Panc1 (cell line): ENCODE measurements around the gene NFATC1. TPM values are rescaled to one million over a fixed set of nuclear protein-coding genes. Genes with fewer than 3 reads are reported as not detected.

Experiments used
- ATAC-seq: fragments of 200-7000 bp; cut with Tn5 transposase; 2 replicates; pipeline ENCODE4 v1.9.1; 2020; ENCODE audit warnings: mild to moderate bottlenecking, moderate library complexity
- BruUV-seq: library from RNA; stranded (reverse); fragments of 400-500 nt; replicated peaks from 2 replicates; lab custom pipeline; 2021; lab: Mats Ljungman, UMichigan
- CTCF ChIA-PET: fragments of 300-600 bp; sonication (Branson Sonifier 250); formaldehyde crosslinking; loops from one replicate; lab custom pipeline; 2022; ENCODE audit warnings: antibody characterized with exemption; lab: Charles Lee
- POLR2A ChIA-PET: fragments of 300-600 bp; sonication (Branson Sonifier 250); formaldehyde crosslinking; loops from one replicate; lab custom pipeline; 2022; ENCODE audit warnings: antibody characterized with exemption; lab: Charles Lee
- DNase-seq: peaks from one replicate; pipeline ENCODE4 v3.0.0-alpha.2; 2010; ENCODE audit warnings: low read depth, low spot score
- H3K27ac ChIP-seq: 2 replicates; pipeline ENCODE4 v1.5.1; 2011; ENCODE audit warnings: mild to moderate bottlenecking, low read length, inconsistent platforms
- H3K27me3 ChIP-seq: fragments of 200-500 bp; sonication (Bioruptor generic); 2 replicates; pipeline ENCODE4 v1.6.0; 2014; ENCODE audit warnings: low read length, inconsistent platforms; ENCODE audit not compliant: control insufficient read depth, insufficient read depth
- H3K36me3 ChIP-seq: fragments of 200-500 bp; sonication (Bioruptor generic); 2 replicates; pipeline ENCODE4 v1.5.1; 2014; ENCODE audit warnings: inconsistent platforms, mild to moderate bottlenecking, low read length, moderate library complexity; ENCODE audit not compliant: control insufficient read depth, insufficient read depth
- H3K4me1 ChIP-seq: 2 replicates; pipeline ENCODE4 v1.5.1; 2011; ENCODE audit warnings: inconsistent platforms, mild to moderate bottlenecking, low read length, moderate library complexity; ENCODE audit not compliant: control insufficient read depth, insufficient read depth
- H3K4me3 ChIP-seq, 2 experiments: 2 replicates each; pipeline ENCODE4 v1.5.1; 2011 to 2012; ENCODE audit warnings: low read depth in 2 of 2, low read length in 2 of 2, mild to moderate bottlenecking in 2 of 2, inconsistent platforms in 1 of 2, moderate library complexity in 1 of 2
- H3K9me3 ChIP-seq: fragments of 200-500 bp; sonication (Bioruptor generic); 2 replicates; pipeline ENCODE4 v1.5.1; 2014; ENCODE audit warnings: low read depth, mild to moderate bottlenecking, inconsistent platforms, low read length, moderate library complexity; ENCODE audit not compliant: control insufficient read depth, insufficient read depth
- CTCF ChIP-seq: fragments of 450-650 bp; IDR thresholded peaks from 2 replicates; pipeline ENCODE4 v1.5.1; 2017; ENCODE audit warnings: mild to moderate bottlenecking
- POLR2AphosphoS5 ChIP-seq: IDR thresholded peaks from 2 replicates; pipeline ENCODE4 v1.6.1; 2012; ENCODE audit warnings: mild to moderate bottlenecking, low read depth, low read length, moderate library complexity
- REST ChIP-seq, 2 experiments: IDR thresholded peaks; 2 replicates each; pipeline ENCODE4 v1.6.1; 2011 to 2012; ENCODE audit warnings: low read depth in 2 of 2, control low read depth in 1 of 2, low read length in 1 of 2, mild to moderate bottlenecking in 1 of 2, moderate library complexity in 1 of 2; ENCODE audit not compliant: insufficient read depth in 1 of 2
- SIN3A ChIP-seq: IDR thresholded peaks from 2 replicates; pipeline ENCODE4 v1.6.1; 2012; ENCODE audit warnings: low read depth, mild to moderate bottlenecking, low read length, moderate library complexity, borderline replicate concordance; ENCODE audit not compliant: insufficient read depth
- TCF7L2 ChIP-seq: IDR thresholded peaks from 2 replicates; pipeline ENCODE4 v1.6.1; 2011; ENCODE audit warnings: mild to moderate bottlenecking, low read depth, low read length, inconsistent platforms
- in situ Hi-C: cut with HindIII; loops from 2 replicates; pipeline ENCODE4 v1.10.0; 2016; ENCODE audit warnings: low sequenced_read_pairs, low pct_unique_long_range_greater_than_20kb
- intact Hi-C: fragments of 100-400 bp; cut with micrococcal nuclease; formaldehyde crosslinking; loops from one replicate; pipeline ENCODE4 v1.10.0; 2022; ENCODE audit not compliant: unreplicated experiment
- total RNA-seq: library from RNA; stranded (reverse); gene quantifications from one replicate; pipeline ENCODE4 v1.2.1, GENCODE V29; 2021; ENCODE audit not compliant: unreplicated experiment

NFATC1 gene
- total RNA-seq, 1 experiment from 2014 or later = 30.8 TPM

GRCh38 chr18:79420033-79420745, 24.5 kb downstream of the NFATC1 start:
- Histone ChIP-seq H3K4me3 (no peak overlapping the region), H3K27ac (no peak overlapping the region), H3K9me3 (no peaks in the 10 kb centered on the region), H3K4me1 (no peaks in the 10 kb centered on the region), H3K36me3 (no peaks in the 10 kb centered on the region), H3K27me3 (no peaks in the 10 kb centered on the region)
- CTCF ChIA-PET = no interaction called here
- TF ChIP-seq POLR2AphosphoS5 (no peak), SIN3A (no peak), CTCF (no peak), REST (IDR thresholded peaks at IDR 0.05; ENCODE audit: insufficient read depth in 1 of 2, low read depth in 2 of 2, low read length in 1 of 2) (no peak), TCF7L2 (no peak)
- no TSS peak for BruUV-seq
- DNase-seq = no peak
- intact Hi-C loops (no loop called here), in situ Hi-C loops (no loop called here)
- POLR2A ChIA-PET = no interaction called here
- ATAC-seq = no peak

GRCh38 chr18:79421275-79421857, 25.6 kb downstream of the NFATC1 start:
- in situ Hi-C loops (no loop called here), intact Hi-C loops (no loop called here)
- Histone ChIP-seq H3K9me3 (no peaks in the 10 kb centered on the region), H3K4me1 (no peaks in the 10 kb centered on the region), H3K27me3 (no peaks in the 10 kb centered on the region), H3K36me3 (no peaks in the 10 kb centered on the region), H3K4me3 (no peak overlapping the region), H3K27ac (no peak overlapping the region)
- peak; percentile 10; the same call in 1 of the 2 replicates for ATAC-seq
- DNase-seq = no peak
- ChIA-PET POLR2A (no interaction called here), CTCF (no interaction called here)
- TF ChIP-seq REST (IDR thresholded peaks at IDR 0.05; ENCODE audit: insufficient read depth in 1 of 2, low read depth in 2 of 2, low read length in 1 of 2) = no peak
- TF ChIP-seq CTCF = no peak
- no peak for TF ChIP-seq TCF7L2
- no peak for TF ChIP-seq POLR2AphosphoS5
- no peak for TF ChIP-seq SIN3A
- BruUV-seq = no TSS peak
